A549 (cell line): Measurements from ENCODE around the gene MGME1. TPM values are rescaled to one million over a fixed set of nuclear protein-coding genes. Genes with fewer than 3 reads are reported as not detected.

Experiments used
- ATAC-seq, 2 experiments: fragments of 200-7000 bp in 1 of 2; fragments of >200 bp in 1 of 2; cut with Nextera tagmentation in 1 of 2; cut with Tn5 transposase in 1 of 2; 3 replicates each; pipeline versions ENCODE4 v1.8.0 to v1.9.1; 2018 to 2020; ENCODE audit warnings: mild to moderate bottlenecking in 1 of 2, moderate library complexity in 1 of 2
- CTCF ChIA-PET: fragments of 300-600 bp; sonication (Branson Sonifier 250); formaldehyde crosslinking; extraction: SDS; loops from one replicate; lab custom pipeline; 2021; ENCODE audit warnings: antibody characterized with exemption, inconsistent platforms; lab: Yijun Ruan, JAX
- POLR2A ChIA-PET: fragments of 350-600 bp; formaldehyde crosslinking; extraction: SDS; loops from one replicate; lab custom pipeline; 2021; ENCODE audit warnings: antibody characterized with exemption, inconsistent platforms; lab: Yijun Ruan, JAX
- DNase-seq, 2 experiments: peaks; one replicate each; pipeline versions ENCODE4 v3.0.0 to v3.0.0-alpha.2; 2011 to 2016; ENCODE audit warnings: low read depth in 1 of 2, low spot score in 1 of 2
- FAIRE-seq: peaks from 2 replicates; lab custom pipeline; 2011; peaks lifted over from hg19 to GRCh38; lab: Jason Lieb, UNC
- H3K27ac ChIP-seq, 2 experiments: fragments of >200 bp; sonication (Bioruptor Twin); formaldehyde crosslinking; 3 replicates each; pipeline ENCODE4 v1.5.1; 2016 to 2017
- H3K4me1 ChIP-seq: fragments of >200 bp; sonication (Bioruptor Twin); formaldehyde crosslinking; 3 replicates; pipeline ENCODE4 v1.6.1; 2016
- H3K4me2 ChIP-seq: fragments of >200 bp; sonication (Bioruptor Twin); formaldehyde crosslinking; 3 replicates; pipeline ENCODE4 v1.6.1; 2016
- H3K4me3 ChIP-seq: fragments of >200 bp; sonication (Bioruptor Twin); formaldehyde crosslinking; 3 replicates; pipeline ENCODE4 v1.5.1; 2016
- H3K9me3 ChIP-seq: fragments of >200 bp; sonication (Bioruptor Twin); formaldehyde crosslinking; 3 replicates; pipeline ENCODE4 v1.6.1; 2016
- CBX8 ChIP-seq: fragments of 200-600 bp; sonication (generic); IDR thresholded peaks from 2 replicates; pipeline ENCODE4 v1.6.1; 2016
- CHD4 ChIP-seq: fragments of 200-600 bp; sonication (generic); IDR thresholded peaks from 2 replicates; pipeline ENCODE4 v1.6.1; 2016; ENCODE audit warnings: antibody characterized with exemption, mild to moderate bottlenecking, borderline replicate concordance
- EHF ChIP-seq: fragments of 250-450 bp; sonication (Bioruptor Pico); IDR thresholded peaks from 2 replicates; pipeline ENCODE4 v1.5.0; 2020; ENCODE audit warnings: mild to moderate bottlenecking
- ELK1 ChIP-seq: fragments of 150-350 bp; IDR thresholded peaks from 2 replicates; pipeline ENCODE4 v1.6.1; 2014; ENCODE audit warnings: low read depth, mild to moderate bottlenecking, low read length
- ESRRA ChIP-seq: fragments of 150-350 bp; IDR thresholded peaks from 2 replicates; pipeline ENCODE4 v1.6.1; 2014; ENCODE audit warnings: mild to moderate bottlenecking, low read length, borderline replicate concordance
- HDAC2 ChIP-seq: fragments of 200-600 bp; sonication (generic); IDR thresholded peaks from 2 replicates; pipeline ENCODE4 v1.6.1; 2016
- HEYL ChIP-seq: fragments of 250-450 bp; sonication (Bioruptor Pico); IDR thresholded peaks from 2 replicates; pipeline ENCODE4 v1.8.0; 2021; ENCODE audit warnings: mild to moderate bottlenecking, moderate library complexity
- HOXB5 ChIP-seq: fragments of 250-450 bp; sonication (Bioruptor Pico); IDR thresholded peaks from 2 replicates; pipeline ENCODE4 v1.5.0; 2020; ENCODE audit warnings: mild to moderate bottlenecking, moderate library complexity
- KDM1A ChIP-seq: fragments of 200-600 bp; sonication (generic); IDR thresholded peaks from 2 replicates; pipeline ENCODE4 v1.6.1; 2016; ENCODE audit warnings: low read depth, mild to moderate bottlenecking
- KDM5A ChIP-seq: fragments of 200-600 bp; sonication (generic); IDR thresholded peaks from 2 replicates; pipeline ENCODE4 v1.6.1; 2016; ENCODE audit warnings: antibody characterized with exemption, mild to moderate bottlenecking
- MAFK ChIP-seq: fragments of 450-650 bp; IDR thresholded peaks from 2 replicates; pipeline ENCODE4 v1.6.1; 2014; ENCODE audit not compliant: partially characterized antibody
- NFE2L2 ChIP-seq: fragments of 150-350 bp; conservative IDR thresholded peaks from 2 replicates; pipeline ENCODE4 v1.6.1; 2014; ENCODE audit warnings: low read length
- NR3C1 ChIP-seq: fragments of >200 bp; sonication (Bioruptor Twin); formaldehyde crosslinking; IDR thresholded peaks from 3 replicates; pipeline ENCODE4 v1.6.1; 2017
- RARB ChIP-seq: fragments of 250-450 bp; sonication (Bioruptor Pico); IDR thresholded peaks from 2 replicates; pipeline ENCODE4 v1.8.0; 2021; ENCODE audit warnings: mild to moderate bottlenecking, moderate library complexity
- RNF2 ChIP-seq: fragments of 200-600 bp; sonication (generic); IDR thresholded peaks from 2 replicates; pipeline ENCODE4 v1.6.1; 2016; ENCODE audit warnings: low read depth, mild to moderate bottlenecking, antibody characterized with exemption, moderate library complexity, borderline replicate concordance
- WGBS: methylation state at CpG from one replicate; pipeline ENCODE4 v1.1.6; 2017; ENCODE audit errors: missing lambda C conversion rate; 5-methylcytosine and 5-hydroxymethylcytosine counted together
- polyA plus RNA-seq, 4 experiments: library from polyadenylated mRNA; depleted of rRNA in 3 of 4; stranded (reverse); fragments of >200 nt; fragmentation: RNase III in 1 of 4; extraction: RNeasy Plus Mini Kit Qiagen cat#74134 plus additional on column Dnase treatment in 1 of 4; gene quantifications; 2 replicates in 3 of 4; 3 replicates in 1 of 4; pipeline ENCODE4 v1.2.3, GENCODE V29; 2011 to 2017
- TF ChIP-seq, protein P1 (sequence below): fragments of >200 bp; sonication (Bioruptor Twin); formaldehyde crosslinking; IDR thresholded peaks from 3 replicates; pipeline ENCODE4 v1.5.1; 2016
- TF ChIP-seq, protein P2 (sequence below): IDR thresholded peaks from 2 replicates; pipeline ENCODE4 v1.6.1; 2012

MGME1 gene
- polyA plus RNA-seq, 2 of the 4 experiments (the other 2 are of a cell fraction) = 46.6 to 47.9 TPM

DNA sequence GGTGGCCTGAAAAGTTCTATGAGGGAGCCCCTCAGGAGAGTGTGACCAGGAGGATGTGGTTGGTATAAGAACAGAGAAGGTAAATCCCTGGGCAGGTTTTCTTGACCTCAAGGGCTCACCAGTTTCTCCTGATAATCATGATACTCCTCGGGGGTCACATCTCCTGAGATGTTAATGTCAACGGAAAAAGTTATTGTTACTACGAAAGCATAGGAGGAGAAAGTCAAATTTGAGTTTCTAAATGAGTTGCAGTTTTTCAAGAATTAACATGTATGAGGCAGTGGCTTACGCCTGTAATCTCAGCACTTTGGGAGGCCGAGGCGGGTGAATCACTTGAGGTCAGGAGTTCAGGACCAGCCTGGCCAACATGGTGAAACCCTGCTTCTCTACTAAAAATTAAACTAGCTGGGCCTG lies 23.4 kb downstream of the MGME1 start:
- 81% methylated on average over 6 of the region's 6 CpGs for WGBS
- POLR2A ChIA-PET = no interaction called here
- H3K4me1 ChIP-seq = peaks cover 3% of the 10 kb centered on the region; the same call in 1 of the 3 replicates
- ATAC-seq = no peak
- H3K4me3 ChIP-seq = no peak overlapping the region
- CTCF ChIA-PET = interaction anchor here (0.7 to 2.2 kb wide), 4 partner anchors 54 to 374 kb away, joined by 3 to 9 read pairs (median 4); no protein-coding TSS in a partner anchor
- DNase-seq = no peak
- H3K9me3 ChIP-seq = no peaks in the 10 kb centered on the region
- TF ChIP-seq CHD4 (no peak), ELK1 (no peak), MAFK (no peak), RNF2 (no peak), KDM1A (no peak), HOXB5 (CRISPR knock-in tag) (no peak)
- TF ChIP-seq, protein P1, sequence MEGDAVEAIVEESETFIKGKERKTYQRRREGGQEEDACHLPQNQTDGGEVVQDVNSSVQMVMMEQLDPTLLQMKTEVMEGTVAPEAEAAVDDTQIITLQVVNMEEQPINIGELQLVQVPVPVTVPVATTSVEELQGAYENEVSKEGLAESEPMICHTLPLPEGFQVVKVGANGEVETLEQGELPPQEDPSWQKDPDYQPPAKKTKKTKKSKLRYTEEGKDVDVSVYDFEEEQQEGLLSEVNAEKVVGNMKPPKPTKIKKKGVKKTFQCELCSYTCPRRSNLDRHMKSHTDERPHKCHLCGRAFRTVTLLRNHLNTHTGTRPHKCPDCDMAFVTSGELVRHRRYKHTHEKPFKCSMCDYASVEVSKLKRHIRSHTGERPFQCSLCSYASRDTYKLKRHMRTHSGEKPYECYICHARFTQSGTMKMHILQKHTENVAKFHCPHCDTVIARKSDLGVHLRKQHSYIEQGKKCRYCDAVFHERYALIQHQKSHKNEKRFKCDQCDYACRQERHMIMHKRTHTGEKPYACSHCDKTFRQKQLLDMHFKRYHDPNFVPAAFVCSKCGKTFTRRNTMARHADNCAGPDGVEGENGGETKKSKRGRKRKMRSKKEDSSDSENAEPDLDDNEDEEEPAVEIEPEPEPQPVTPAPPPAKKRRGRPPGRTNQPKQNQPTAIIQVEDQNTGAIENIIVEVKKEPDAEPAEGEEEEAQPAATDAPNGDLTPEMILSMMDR = no peak
- no peak overlapping the region for H3K27ac ChIP-seq
- H3K4me2 ChIP-seq = no peak overlapping the region
- no peak for FAIRE-seq

DNA sequence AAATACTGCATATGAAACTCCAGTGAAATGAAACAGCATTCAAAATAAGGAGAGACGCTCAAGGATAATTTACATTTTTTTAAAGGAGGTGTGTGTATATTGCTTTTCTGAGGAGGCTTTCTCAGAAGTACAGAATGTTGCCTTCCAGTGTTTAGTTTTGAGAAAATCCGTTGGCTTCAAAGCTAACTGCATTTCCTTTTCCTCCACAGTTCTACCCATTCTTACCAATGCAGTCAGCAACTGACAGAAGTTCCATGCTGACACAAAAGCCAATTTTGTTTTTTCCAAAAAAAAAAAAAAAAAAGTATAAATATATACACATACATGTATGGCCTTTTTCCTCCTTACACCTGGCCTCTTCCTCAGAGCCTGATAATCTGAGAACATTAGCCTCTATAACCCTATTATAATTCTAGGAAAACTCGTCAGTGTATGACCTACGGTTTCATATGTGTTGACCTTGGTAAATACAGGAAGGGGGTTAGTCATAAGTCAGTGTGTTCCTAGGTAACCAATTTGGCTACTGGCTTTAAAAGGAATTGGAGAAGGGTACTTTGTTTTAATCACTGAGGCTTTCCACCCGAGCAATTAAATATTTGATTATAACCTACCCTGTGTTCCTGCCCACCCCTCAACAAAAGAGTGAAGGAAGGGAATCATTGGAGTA lies 24.2 kb downstream of the MGME1 start:
- Histone ChIP-seq H3K4me3 (no peak overlapping the region), H3K9me3 (no peaks in the 10 kb centered on the region), H3K4me1 (peaks cover 3% of the 10 kb centered on the region; the same call in 1 of the 3 replicates), H3K4me2 (no peak overlapping the region), H3K27ac (no peak overlapping the region)
- ChIA-PET CTCF (interaction anchor here (0.7 to 5.1 kb wide), 7 partner anchors 7 to 488 kb away, joined by 3 to 36 read pairs (median 4); partner anchors contain the start of gene RRBP1), POLR2A (no interaction called here)
- FAIRE-seq (no peak), DNase-seq (no peak), ATAC-seq (no peak)
- WGBS = 84% methylated on average over 5 of the region's 5 CpGs
- no peak for TF ChIP-seq NFE2L2
- TF ChIP-seq KDM5A = no peak
- no peak for TF ChIP-seq ESRRA
- TF ChIP-seq CBX8 = no peak
- no peak for TF ChIP-seq HDAC2
- no peak for TF ChIP-seq EHF (CRISPR knock-in tag)
- no peak for TF ChIP-seq HEYL (CRISPR knock-in tag)
- TF ChIP-seq RARB (CRISPR knock-in tag) = no peak
- TF ChIP-seq, protein P2, sequence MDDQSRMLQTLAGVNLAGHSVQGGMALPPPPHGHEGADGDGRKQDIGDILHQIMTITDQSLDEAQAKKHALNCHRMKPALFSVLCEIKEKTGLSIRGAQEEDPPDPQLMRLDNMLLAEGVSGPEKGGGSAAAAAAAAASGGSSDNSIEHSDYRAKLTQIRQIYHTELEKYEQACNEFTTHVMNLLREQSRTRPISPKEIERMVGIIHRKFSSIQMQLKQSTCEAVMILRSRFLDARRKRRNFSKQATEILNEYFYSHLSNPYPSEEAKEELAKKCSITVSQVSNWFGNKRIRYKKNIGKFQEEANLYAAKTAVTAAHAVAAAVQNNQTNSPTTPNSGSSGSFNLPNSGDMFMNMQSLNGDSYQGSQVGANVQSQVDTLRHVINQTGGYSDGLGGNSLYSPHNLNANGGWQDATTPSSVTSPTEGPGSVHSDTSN = no peak

GRCh38 chr20:17993546-17993945 lies 24.7 kb downstream of the MGME1 start:
- H3K4me3 ChIP-seq = no peak overlapping the region
- ChIA-PET CTCF (interaction anchor here (1.2 to 5.1 kb wide), 7 partner anchors 8 to 489 kb away, joined by 3 to 36 read pairs (median 4); partner anchors contain the start of gene RRBP1), POLR2A (no interaction called here)
- 91% methylated on average over 3 of the region's 3 CpGs for WGBS
- ATAC-seq (no peak), FAIRE-seq (no peak)
- H3K9me3 ChIP-seq = no peaks in the 10 kb centered on the region
- no peak overlapping the region for H3K27ac ChIP-seq
- H3K4me1 ChIP-seq = peaks cover 3% of the 10 kb centered on the region; the same call in 1 of the 3 replicates
- H3K4me2 ChIP-seq = no peak overlapping the region
- TF ChIP-seq NR3C1 = no peak
- no peak for TF ChIP-seq MAFK
- TF ChIP-seq, all 56 proteins: peak for 0
- DNase-seq = no peak
